IMR-90 (cell line): ENCODE measurements around the gene TNPO2. TPM values are rescaled to one million over a fixed set of nuclear protein-coding genes. Genes with fewer than 3 reads are reported as not detected.

ENCODE experiments used
- ATAC-seq: fragments of 200-7000 bp; cut with Tn5 transposase; 2 replicates; pipeline ENCODE4 v1.9.1; 2020; ENCODE audit warnings: low read depth, mild to moderate bottlenecking, moderate library complexity
- BruUV-seq: library from RNA; stranded (reverse); fragments of 400-500 nt; replicated peaks from 2 replicates; lab custom pipeline; 2021; lab: Mats Ljungman, UMichigan
- CTCF ChIA-PET: fragments of 300-600 bp; formaldehyde crosslinking; extraction: SDS; loops from one replicate; lab custom pipeline; 2021; ENCODE audit warnings: antibody characterized with exemption; lab: Yijun Ruan, JAX
- POLR2A ChIA-PET: fragments of 300-600 bp; sonication (Branson Sonifier 250); formaldehyde crosslinking; loops from one replicate; lab custom pipeline; 2022; ENCODE audit warnings: antibody characterized with exemption; ENCODE audit not compliant: unreplicated experiment; lab: Charles Lee
- DNase-seq: peaks from one replicate; pipeline ENCODE4 v3.0.0; 2013
- H2AFZ ChIP-seq: replicated peaks from 2 replicates; pipeline ENCODE3; 2013; ENCODE audit warnings: low read length, mild to moderate bottlenecking; ENCODE audit not compliant: poor library complexity
- H2AK5ac ChIP-seq: 2 replicates; pipeline ENCODE4 v1.6.1; 2013; ENCODE audit warnings: low read depth, low read length, inconsistent platforms
- H2AK9ac ChIP-seq: replicated peaks from 2 replicates; pipeline ENCODE3; 2013; ENCODE audit warnings: mild to moderate bottlenecking, low read depth, low read length, moderate library complexity; ENCODE audit not compliant: poor library complexity
- H2BK120ac ChIP-seq: 2 replicates; pipeline ENCODE4 v1.6.1; 2013; ENCODE audit warnings: low read depth, low read length, inconsistent platforms
- H2BK15ac ChIP-seq: 3 replicates; pipeline ENCODE4 v1.6.1; 2013; ENCODE audit warnings: low read depth, low read length, inconsistent platforms
- H2BK20ac ChIP-seq: 2 replicates; pipeline ENCODE4 v1.6.1; 2013; ENCODE audit warnings: low read depth, mild to moderate bottlenecking, inconsistent platforms, low read length, moderate library complexity
- H2BK5ac ChIP-seq: 2 replicates; pipeline ENCODE4 v1.6.1; 2013; ENCODE audit warnings: mild to moderate bottlenecking, low read depth, low read length, inconsistent platforms; ENCODE audit not compliant: poor library complexity, severe bottlenecking
- H3K14ac ChIP-seq: replicated peaks from 2 replicates; pipeline ENCODE4 v1.6.1; 2013; ENCODE audit warnings: low read depth, low read length, inconsistent platforms
- H3K18ac ChIP-seq: 2 replicates; pipeline ENCODE4 v1.6.1; 2013; ENCODE audit warnings: low read depth, low read length, control low read depth
- H3K23ac ChIP-seq: 2 replicates; pipeline ENCODE4 v1.6.1; 2013; ENCODE audit warnings: low read depth, low read length, inconsistent platforms
- H3K27ac ChIP-seq: 2 replicates; pipeline ENCODE4 v1.5.1; 2013; ENCODE audit warnings: mild to moderate bottlenecking, control low read depth, low read length; ENCODE audit not compliant: insufficient read depth
- H3K27me3 ChIP-seq: 2 replicates; pipeline ENCODE4 v1.6.1; 2013; ENCODE audit warnings: low read length; ENCODE audit not compliant: control insufficient read depth, insufficient read depth
- H3K36me3 ChIP-seq: 2 replicates; pipeline ENCODE4 v1.6.1; 2013; ENCODE audit warnings: low read length, mixed read lengths; ENCODE audit not compliant: control insufficient read depth, insufficient read depth
- H3K4ac ChIP-seq: 2 replicates; pipeline ENCODE4 v1.6.1; 2013; ENCODE audit warnings: low read depth, low read length, inconsistent platforms
- H3K4me1 ChIP-seq: 2 replicates; pipeline ENCODE4 v1.6.1; 2013; ENCODE audit warnings: low read length, mixed read lengths; ENCODE audit not compliant: control insufficient read depth, insufficient read depth
- H3K4me2 ChIP-seq: 2 replicates; pipeline ENCODE4 v1.6.1; 2013; ENCODE audit warnings: low read depth, mild to moderate bottlenecking, control low read depth, low read length, moderate library complexity
- H3K4me3 ChIP-seq: 2 replicates; pipeline ENCODE4 v1.5.1; 2013; ENCODE audit warnings: low read depth, mild to moderate bottlenecking, control low read depth, low read length, moderate library complexity; ENCODE audit not compliant: insufficient read depth
- H3K56ac ChIP-seq: 2 replicates; pipeline ENCODE4 v1.6.1; 2013; ENCODE audit warnings: low read length, inconsistent platforms; ENCODE audit not compliant: insufficient read depth; ENCODE audit errors: extremely low read depth
- H3K79me1 ChIP-seq, 2 experiments: 2 replicates each; pipeline ENCODE4 v1.6.1; 2013; ENCODE audit warnings: low read length in 2 of 2, inconsistent platforms in 1 of 2, low read depth in 1 of 2
- H3K9ac ChIP-seq: 2 replicates; pipeline ENCODE4 v1.6.1; 2013; ENCODE audit warnings: low read depth, low read length, control low read depth
- H3K9me1 ChIP-seq: 2 replicates; pipeline ENCODE4 v1.6.1; 2013; ENCODE audit warnings: low read length, inconsistent platforms; ENCODE audit not compliant: insufficient read depth
- H3K9me3 ChIP-seq: 2 replicates; pipeline ENCODE4 v1.6.1; 2013; ENCODE audit warnings: low read length; ENCODE audit not compliant: control insufficient read depth, insufficient read depth
- H4K20me1 ChIP-seq: 2 replicates; pipeline ENCODE4 v1.6.1; 2013; ENCODE audit warnings: low read length, inconsistent platforms; ENCODE audit not compliant: insufficient read depth
- H4K5ac ChIP-seq: 2 replicates; pipeline ENCODE4 v1.6.1; 2013; ENCODE audit warnings: mild to moderate bottlenecking, low read depth, low read length, control low read depth
- H4K8ac ChIP-seq, 2 experiments: 2 replicates each; pipeline ENCODE4 v1.6.1; 2013; ENCODE audit warnings: low read depth in 2 of 2, low read length in 2 of 2, control low read depth in 1 of 2, inconsistent platforms in 1 of 2
- H4K91ac ChIP-seq: 2 replicates; pipeline ENCODE4 v1.6.1; 2013; ENCODE audit warnings: low read depth, low read length, inconsistent platforms; ENCODE audit not compliant: insufficient read depth
- BHLHE40 ChIP-seq: fragments of 150-350 bp; IDR thresholded peaks from 2 replicates; pipeline ENCODE4 v1.6.1; 2016; ENCODE audit warnings: mild to moderate bottlenecking, low read depth, low read length
- CEBPB ChIP-seq: IDR thresholded peaks from 2 replicates; pipeline ENCODE4 v1.6.1; 2012; ENCODE audit warnings: low read depth, low read length, improper control_type of control experiment
- CHD1 ChIP-seq: IDR thresholded peaks from 2 replicates; pipeline ENCODE4 v1.6.1; 2012; ENCODE audit warnings: low read depth, low read length, improper control_type of control experiment
- CTCF ChIP-seq: conservative IDR thresholded peaks from 2 replicates; pipeline ENCODE4 v1.5.1; 2012; ENCODE audit warnings: mild to moderate bottlenecking, low read depth, low read length, improper control_type of control experiment
- ELK1 ChIP-seq: fragments of 150-350 bp; IDR thresholded peaks from 2 replicates; pipeline ENCODE4 v1.6.1; 2016; ENCODE audit warnings: low read depth, mild to moderate bottlenecking, low read length, moderate library complexity, borderline replicate concordance
- FOS ChIP-seq: fragments of 150-350 bp; IDR thresholded peaks from 2 replicates; pipeline ENCODE4 v1.6.1; 2016; ENCODE audit warnings: low read depth, low read length
- MAZ ChIP-seq: IDR thresholded peaks from 2 replicates; pipeline ENCODE4 v1.6.1; 2012; ENCODE audit warnings: low read depth, mild to moderate bottlenecking, low read length, improper control_type of control experiment, moderate library complexity, borderline replicate concordance
- MXI1 ChIP-seq: IDR thresholded peaks from 2 replicates; pipeline ENCODE4 v1.6.1; 2012; ENCODE audit warnings: low read depth, mild to moderate bottlenecking, low read length, moderate library complexity, borderline replicate concordance
- NFE2L2 ChIP-seq: fragments of 150-350 bp; IDR thresholded peaks from 2 replicates; pipeline ENCODE4 v1.6.1; 2016; ENCODE audit warnings: low read depth, mild to moderate bottlenecking, low read length
- POLR2A ChIP-seq: IDR thresholded peaks from 2 replicates; pipeline ENCODE4 v1.6.1; 2012; ENCODE audit warnings: mild to moderate bottlenecking, low read depth, low read length
- RAD21 ChIP-seq: IDR thresholded peaks from 2 replicates; pipeline ENCODE4 v1.6.1; 2012; ENCODE audit warnings: low read length, improper control_type of control experiment
- RCOR1 ChIP-seq: IDR thresholded peaks from 2 replicates; pipeline ENCODE4 v1.6.1; 2012; ENCODE audit warnings: mild to moderate bottlenecking, low read length, improper control_type of control experiment; ENCODE audit not compliant: insufficient replicate concordance
- RFX5 ChIP-seq: IDR thresholded peaks from 2 replicates; pipeline ENCODE4 v1.8.0; 2012; ENCODE audit warnings: low read depth, mild to moderate bottlenecking, low read length, moderate library complexity
- SMC3 ChIP-seq: fragments of 150-350 bp; IDR thresholded peaks from 2 replicates; pipeline ENCODE4 v1.6.1; 2016; ENCODE audit warnings: low read depth, mild to moderate bottlenecking, antibody characterized with exemption, low read length, moderate library complexity
- USF2 ChIP-seq: fragments of 150-350 bp; IDR thresholded peaks from 2 replicates; pipeline ENCODE4 v1.6.1; 2017; ENCODE audit warnings: mild to moderate bottlenecking, antibody characterized with exemption, low read length, low read depth
- WGBS, 2 experiments: methylation state at CpG; one replicate each; pipeline versions ENCODE4 v1.1.5 to v1.1.7; 2013; ENCODE audit warnings: missing lambda C conversion rate in 2 of 2; ENCODE audit not compliant: insufficient read length in 1 of 2; ENCODE audit errors: extremely low coverage in 2 of 2; 5-methylcytosine and 5-hydroxymethylcytosine counted together
- dilution Hi-C: fragments of 300-500 bp; cut with HindIII; formaldehyde crosslinking; loops from one replicate; pipeline ENCODE4 v1.14.3; 2018; ENCODE audit warnings: low sequenced_read_pairs; ENCODE audit not compliant: unreplicated experiment
- in situ Hi-C: fragments of 300-500 bp; cut with MboI; formaldehyde crosslinking; loops from 3 replicates; pipeline ENCODE4 v1.14.3; 2019; ENCODE audit warnings: low sequenced_read_pairs, inconsistent platforms, mixed read lengths
- intact Hi-C: fragments of 100-400 bp; cut with micrococcal nuclease; formaldehyde crosslinking; loops from 2 replicates; pipeline ENCODE4 v1.10.0; 2022
- polyA plus RNA-seq, 3 experiments: library from polyadenylated mRNA; depleted of rRNA; stranded (reverse); fragments of >200 nt; gene quantifications; 2 replicates each; pipeline ENCODE4 v1.2.3, GENCODE V29; 2012; ENCODE audit warnings: low replicate concordance in 1 of 3
- total RNA-seq: library from RNA; depleted of rRNA; stranded (reverse); fragments of >200 nt; gene quantifications from 2 replicates; pipeline ENCODE4 v1.2.3, GENCODE V29; 2012

TNPO2 gene
- total and polyA plus RNA-seq, 2 of the 4 experiments (the other 2 are of a cell fraction): 36.0 to 77.2 TPM

GRCh38 chr19:12687496-12688196, 36.1 kb downstream of the TNPO2 start, which contains the start of gene GNG14:
Gene GNG14, plus strand, starts transcription at chr19:12687998. Its CDS starts 51 bp downstream, at chr19:12688049.
- dilution Hi-C loops (no loop called here), intact Hi-C loops (no loop called here), in situ Hi-C loops (no loop called here)
- POLR2A ChIA-PET: no interaction called here
- ATAC-seq (peak; percentile 17; the same call in 1 of the 2 replicates), DNase-seq (no peak)
- H3K23ac ChIP-seq: no peak within 1 kb of the TSS
- no peak within 1 kb of the TSS for H3K4me3 ChIP-seq
- H3K9ac ChIP-seq: no peak within 1 kb of the TSS
- no peak within 1 kb of the TSS for H2AFZ ChIP-seq
- H2BK120ac ChIP-seq: no peak within 1 kb of the TSS
- H3K18ac ChIP-seq: no peak within 1 kb of the TSS
- no peak within 1 kb of the TSS for H4K91ac ChIP-seq
- H2BK20ac ChIP-seq: no peak within 1 kb of the TSS
- BruUV-seq: no TSS peak
- 0 out of 2 replicates have a peak, but pooled peaks cover 2% of the 10 kb centered on the region for H3K36me3 ChIP-seq
- no peaks in the 10 kb centered on the region for H3K9me3 ChIP-seq
- no peak within 1 kb of the TSS for H3K27ac ChIP-seq
- no peaks in the 10 kb centered on the region for H3K4me1 ChIP-seq
- no peak within 1 kb of the TSS for H2BK15ac ChIP-seq
- no peak within 1 kb of the TSS for H2BK5ac ChIP-seq
- peak within 1 kb of the TSS; percentile 37 for H2AK9ac ChIP-seq
- H3K4ac ChIP-seq: no peak within 1 kb of the TSS
- 90% methylated on average over 2 of the region's 9 CpGs; no CpG with 5 or more reads in 1 of the 2 experiments for WGBS, 2 experiments
- H2AK5ac ChIP-seq: no peak within 1 kb of the TSS
- H3K9me1 ChIP-seq: no peaks in the 10 kb centered on the region
- H3K27me3 ChIP-seq: no peaks in the 10 kb centered on the region
- no peak within 1 kb of the TSS for H3K4me2 ChIP-seq
- no peak within 1 kb of the TSS for H4K5ac ChIP-seq
- no peak within 1 kb of the TSS for H4K8ac ChIP-seq
- H3K14ac ChIP-seq: no peak within 1 kb of the TSS
- 0 out of 4 replicates have a peak, but pooled peaks cover 0 to under 1% of the 10 kb centered on the region in 2 experiments for H3K79me1 ChIP-seq
- H3K56ac ChIP-seq: no peak within 1 kb of the TSS
- no peaks in the 10 kb centered on the region for H4K20me1 ChIP-seq
- CTCF ChIA-PET: interaction anchor here (0.9 kb wide), 1 partner anchor 10 kb away, joined by 3 read pairs; no protein-coding TSS in a partner anchor
- no peak for TF ChIP-seq RCOR1
- TF ChIP-seq MXI1: no peak
- no peak for TF ChIP-seq CEBPB
- TF ChIP-seq CTCF: no peak
- TF ChIP-seq SMC3: no peak
- TF ChIP-seq CHD1: no peak
- TF ChIP-seq BHLHE40: no peak
- no peak for TF ChIP-seq MAZ
- TF ChIP-seq RAD21: no peak
- no peak for TF ChIP-seq POLR2A
- TF ChIP-seq NFE2L2: no peak
- TF ChIP-seq ELK1: no peak
- no peak for TF ChIP-seq FOS
- no peak for TF ChIP-seq USF2
- no peak for TF ChIP-seq RFX5
